ENCODE results near the gene PCGF3. TPM values are rescaled to one million over a fixed set of nuclear protein-coding genes. Genes with fewer than 3 reads are reported as not detected.

The PCGF3 gene
- total RNA-seq, 4 donors from 2014 or later: 31.7 to 35.3 (median 34.7) TPM

GRCh38 chr4:789571-790465 lies 84.2 kb downstream of the PCGF3 start:
- TF ChIP-seq POLR2AphosphoS5 (IDR thresholded peaks at IDR 0.05) (no peak), POLR2A (IDR thresholded peaks at IDR 0.05; ENCODE audit: low read depth) (no peak), EP300 (IDR thresholded peaks at IDR 0.05) (no peak)
- TF ChIP-seq, protein P1, sequence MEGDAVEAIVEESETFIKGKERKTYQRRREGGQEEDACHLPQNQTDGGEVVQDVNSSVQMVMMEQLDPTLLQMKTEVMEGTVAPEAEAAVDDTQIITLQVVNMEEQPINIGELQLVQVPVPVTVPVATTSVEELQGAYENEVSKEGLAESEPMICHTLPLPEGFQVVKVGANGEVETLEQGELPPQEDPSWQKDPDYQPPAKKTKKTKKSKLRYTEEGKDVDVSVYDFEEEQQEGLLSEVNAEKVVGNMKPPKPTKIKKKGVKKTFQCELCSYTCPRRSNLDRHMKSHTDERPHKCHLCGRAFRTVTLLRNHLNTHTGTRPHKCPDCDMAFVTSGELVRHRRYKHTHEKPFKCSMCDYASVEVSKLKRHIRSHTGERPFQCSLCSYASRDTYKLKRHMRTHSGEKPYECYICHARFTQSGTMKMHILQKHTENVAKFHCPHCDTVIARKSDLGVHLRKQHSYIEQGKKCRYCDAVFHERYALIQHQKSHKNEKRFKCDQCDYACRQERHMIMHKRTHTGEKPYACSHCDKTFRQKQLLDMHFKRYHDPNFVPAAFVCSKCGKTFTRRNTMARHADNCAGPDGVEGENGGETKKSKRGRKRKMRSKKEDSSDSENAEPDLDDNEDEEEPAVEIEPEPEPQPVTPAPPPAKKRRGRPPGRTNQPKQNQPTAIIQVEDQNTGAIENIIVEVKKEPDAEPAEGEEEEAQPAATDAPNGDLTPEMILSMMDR (IDR thresholded peaks at IDR 0.05): no peak
- intact Hi-C loops (cut with DNase I): no loop called here
- Histone ChIP-seq H3K4me1 (peaks cover 26 to 61% (median 52%) of the 10 kb centered on the region in 4 donors), H3K36me3 (no peaks in the 10 kb centered on the region), H3K27ac (replicated peaks in 1 of 4) (peak overlapping the region in 1 of 4 donors; percentile 7), H3K9me3 (no peaks in the 10 kb centered on the region), H3K4me3 (no peak overlapping the region), H3K27me3 (peaks cover 6 to 96% (median 42%) of the 10 kb centered on the region in 4 donors)
- WGBS: 89% methylated on average over 9 of the region's 27 CpGs
- no peak for DNase-seq (ENCODE audit: extremely low spot score)

GRCh38 chr4:790466-790820 lies 84.8 kb downstream of the PCGF3 start:
- no peak overlapping the region for H3K27ac ChIP-seq (replicated peaks in 1 of 4)
- no peaks in the 10 kb centered on the region for H3K9me3 ChIP-seq
- peaks cover 31 to 62% (median 54%) of the 10 kb centered on the region in 4 donors for H3K4me1 ChIP-seq
- TF ChIP-seq POLR2A (IDR thresholded peaks at IDR 0.05; ENCODE audit: low read depth) (no peak), EP300 (IDR thresholded peaks at IDR 0.05) (no peak), POLR2AphosphoS5 (IDR thresholded peaks at IDR 0.05) (no peak)
- TF ChIP-seq, protein P1 (IDR thresholded peaks at IDR 0.05): no peak
- WGBS: 75% methylated on average over 8 of the region's 8 CpGs
- no peak for DNase-seq (ENCODE audit: extremely low spot score)
- intact Hi-C loops (cut with DNase I): no loop called here
- peaks cover 7 to 96% (median 42%) of the 10 kb centered on the region in 4 donors for H3K27me3 ChIP-seq
- no peak overlapping the region for H3K4me3 ChIP-seq
- no peaks in the 10 kb centered on the region for H3K36me3 ChIP-seq

- 79% methylated on average over 3 of the region's 29 CpGs for WGBS
- H3K27me3 ChIP-seq: peaks cover 8 to 96% (median 41%) of the 10 kb centered on the region in 4 donors
These were observed 85.7 kb downstream of the PCGF3 start for GRCh38 chr4:791252-791897.

GRCh38 chr4:791898-792625 lies 86.4 kb downstream of the PCGF3 start:
- Histone ChIP-seq H3K4me3 (peak overlapping the region; percentile 38 to 55 (median 42)), H3K4me1 (peaks cover 18 to 49% (median 42%) of the 10 kb centered on the region in 4 donors), H3K27me3 (peaks cover 8 to 96% (median 35%) of the 10 kb centered on the region in 4 donors), H3K9me3 (no peaks in the 10 kb centered on the region), H3K27ac (replicated peaks in 1 of 4) (peak overlapping the region in 1 of 4 donors; percentile 6), H3K36me3 (no peaks in the 10 kb centered on the region)
- TF ChIP-seq EP300 (IDR thresholded peaks at IDR 0.05) (no peak), POLR2A (IDR thresholded peaks at IDR 0.05; ENCODE audit: low read depth) (no peak), POLR2AphosphoS5 (IDR thresholded peaks at IDR 0.05) (no peak)
- TF ChIP-seq, protein P1 (IDR thresholded peaks at IDR 0.05): no peak
- intact Hi-C loops (cut with DNase I): no loop called here
- 0% methylated on average over 7 of the region's 50 CpGs for WGBS
- no peak for DNase-seq (ENCODE audit: extremely low spot score)

More at GRCh38 chr4:791252-791897, 85.7 kb downstream of the PCGF3 start:
- Histone ChIP-seq H3K9me3 (no peaks in the 10 kb centered on the region), H3K36me3 (no peaks in the 10 kb centered on the region), H3K4me3 (no peak overlapping the region), H3K4me1 (peaks cover 23 to 56% (median 49%) of the 10 kb centered on the region in 4 donors), H3K27ac (replicated peaks in 1 of 4) (no peak overlapping the region)
- intact Hi-C loops (cut with DNase I): no loop called here
- DNase-seq (ENCODE audit: extremely low spot score): no peak
- no peak for TF ChIP-seq EP300 (IDR thresholded peaks at IDR 0.05)
- TF ChIP-seq POLR2AphosphoS5 (IDR thresholded peaks at IDR 0.05): no peak
- TF ChIP-seq POLR2A (IDR thresholded peaks at IDR 0.05; ENCODE audit: low read depth): no peak
- TF ChIP-seq, protein P1 (IDR thresholded peaks at IDR 0.05): no peak

Data from esophagus muscularis mucosa (tissue), 4 donors.